PC-3 (cell line): ENCODE data around the gene CHAF1B. TPM values are rescaled to one million over a fixed set of nuclear protein-coding genes. Genes with fewer than 3 reads are reported as not detected.

Experiments
- ATAC-seq: fragments of 200-7000 bp; cut with Tn5 transposase; 2 replicates; pipeline ENCODE4 v1.9.1; 2020; ENCODE audit warnings: mild to moderate bottlenecking, moderate library complexity
- BruUV-seq: library from RNA; stranded (reverse); fragments of 400-500 nt; replicated peaks from 2 replicates; lab custom pipeline; 2021; lab: Mats Ljungman, UMichigan
- CTCF ChIA-PET: fragments of 300-600 bp; sonication (Branson Sonifier 250); formaldehyde crosslinking; loops from one replicate; lab custom pipeline; 2022; ENCODE audit warnings: antibody characterized with exemption; lab: Charles Lee
- POLR2A ChIA-PET: fragments of 300-600 bp; sonication (Branson Sonifier 250); formaldehyde crosslinking; loops from one replicate; lab custom pipeline; 2022; ENCODE audit warnings: antibody characterized with exemption; ENCODE audit not compliant: unreplicated experiment; lab: Charles Lee
- DNase-seq: peaks from one replicate; pipeline ENCODE4 v3.0.0-alpha.2; 2015
- H2AFZ ChIP-seq: fragments of 300-600 bp; sonication (generic); 2 replicates; pipeline ENCODE4 v1.6.0; 2016; ENCODE audit warnings: antibody characterized with exemption, low read length
- H3F3A ChIP-seq: fragments of 300-600 bp; sonication (generic); one replicate; pipeline ENCODE4 v1.6.0; 2017; ENCODE audit warnings: antibody characterized with exemption, low read length, control low read depth, mild to moderate bottlenecking; ENCODE audit not compliant: unreplicated experiment
- H3K27ac ChIP-seq: fragments of 300-600 bp; sonication (generic); 2 replicates; pipeline ENCODE4 v1.5.1; 2016; ENCODE audit warnings: mild to moderate bottlenecking, low read length
- H3K27me3 ChIP-seq: fragments of 300-600 bp; sonication (generic); 2 replicates; pipeline ENCODE4 v1.6.1; 2016; ENCODE audit warnings: low read length, mixed read lengths
- H3K36me3 ChIP-seq: fragments of 300-600 bp; sonication (generic); 2 replicates; pipeline ENCODE4 v1.6.1; 2016; ENCODE audit warnings: low read depth, mixed run types, low read length, mixed read lengths
- H3K4me1 ChIP-seq: fragments of 300-600 bp; sonication (generic); 2 replicates; pipeline ENCODE4 v1.5.1; 2016; ENCODE audit warnings: low read length; ENCODE audit not compliant: insufficient read depth
- H3K4me2 ChIP-seq: fragments of 300-600 bp; sonication (generic); 2 replicates; pipeline ENCODE4 v1.6.0; 2016; ENCODE audit warnings: low read length
- H3K4me3 ChIP-seq: fragments of 300-600 bp; sonication (generic); 2 replicates; pipeline ENCODE4 v1.5.1; 2016; ENCODE audit warnings: mild to moderate bottlenecking, low read length, mixed read lengths
- H3K79me2 ChIP-seq: fragments of 300-600 bp; sonication (generic); 2 replicates; pipeline ENCODE4 v1.6.1; 2017; ENCODE audit warnings: low read length, mixed read lengths
- H3K9ac ChIP-seq: fragments of 300-600 bp; sonication (generic); 2 replicates; pipeline ENCODE4 v1.6.0; 2016; ENCODE audit warnings: mild to moderate bottlenecking, low read length
- H3K9me2 ChIP-seq: fragments of 300-600 bp; sonication (generic); replicated peaks from 2 replicates; pipeline ENCODE4 v1.6.1; 2016; ENCODE audit warnings: mixed run types, low read length, mixed read lengths
- H3K9me3 ChIP-seq: fragments of 300-600 bp; sonication (generic); 2 replicates; pipeline ENCODE4 v1.6.1; 2016; ENCODE audit warnings: low read length, mixed read lengths
- H4K20me1 ChIP-seq: fragments of 300-600 bp; sonication (generic); 2 replicates; pipeline ENCODE4 v1.6.1; 2016; ENCODE audit warnings: low read length, mixed read lengths
- EZH2 ChIP-seq: fragments of 300-600 bp; sonication (generic); IDR thresholded peaks from one replicate; pipeline ENCODE4 v1.6.1; 2017; ENCODE audit warnings: antibody characterized with exemption, mild to moderate bottlenecking, low read length; ENCODE audit not compliant: unreplicated experiment
- EZH2phosphoT487 ChIP-seq: fragments of 300-600 bp; sonication (generic); IDR thresholded peaks from 2 replicates; pipeline ENCODE4 v1.6.1; 2018; ENCODE audit warnings: mild to moderate bottlenecking, antibody characterized with exemption, low read length, borderline replicate concordance
- intact Hi-C: fragments of 100-400 bp; cut with micrococcal nuclease; formaldehyde crosslinking; loops from 2 replicates; pipeline ENCODE4 v1.9.0; 2023
- total RNA-seq: library from RNA; depleted of rRNA; stranded (reverse); fragments of >200 nt; gene quantifications from 2 replicates; pipeline ENCODE4 v1.2.3, GENCODE V29; 2014
- TF ChIP-seq, protein P1 (sequence below): fragments of 300-600 bp; sonication (generic); conservative IDR thresholded peaks from 2 replicates; pipeline ENCODE4 v1.5.1; 2017; ENCODE audit warnings: antibody characterized with exemption, low read depth, mild to moderate bottlenecking, low read length

CHAF1B gene
- total RNA-seq, 1 experiment from 2014 or later: 19.0 TPM

DNA sequence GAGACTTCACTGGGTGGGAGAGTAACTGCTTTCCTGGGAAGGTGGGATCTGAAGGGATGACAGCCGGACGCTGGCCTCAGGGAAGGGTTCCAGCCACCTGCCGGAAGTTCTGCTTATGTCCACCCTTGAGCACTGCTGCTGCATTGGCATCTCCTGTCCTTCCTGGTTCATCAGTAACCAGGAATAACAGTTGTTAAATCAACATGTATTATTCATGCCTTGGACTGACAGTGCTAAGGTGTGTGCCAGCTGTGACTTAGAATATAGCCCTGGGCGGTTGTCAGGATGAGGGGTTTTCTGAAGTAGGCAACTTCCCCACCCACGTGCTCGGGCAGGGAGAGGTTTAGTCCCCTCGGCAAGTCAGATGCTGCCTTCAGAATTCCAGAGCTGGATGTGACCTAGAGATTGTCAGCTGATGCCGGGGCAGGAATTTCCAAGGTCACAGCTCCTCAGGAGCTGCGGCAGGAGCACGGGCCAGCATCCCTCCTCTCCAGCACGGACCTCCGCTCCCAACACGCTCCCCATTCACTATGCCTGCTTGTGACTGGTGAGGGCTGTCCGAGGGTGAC, 76.8 kb downstream of the CHAF1B start:
- H4K20me1 ChIP-seq: no peaks in the 10 kb centered on the region
- POLR2A ChIA-PET: interaction anchor here (0.6 kb wide), 1 partner anchor 32 kb away, joined by 3 read pairs; no protein-coding TSS in a partner anchor
- DNase-seq (peak; percentile 58), ATAC-seq (peak; percentile 28)
- BruUV-seq: no TSS peak
- H3K4me2 ChIP-seq: no peak overlapping the region
- H2AFZ ChIP-seq: no peak overlapping the region
- H3K9ac ChIP-seq: peak overlapping the region; percentile 54; the same call in 1 of the 2 replicates
- H3K9me3 ChIP-seq: no peaks in the 10 kb centered on the region
- H3F3A ChIP-seq: no peaks in the 10 kb centered on the region
- intact Hi-C loops: no loop called here
- peak overlapping the region; percentile 68 for H3K27ac ChIP-seq
- no peaks in the 10 kb centered on the region for H3K27me3 ChIP-seq
- H3K9me2 ChIP-seq: no peaks in the 10 kb centered on the region
- peaks cover 28% of the 10 kb centered on the region for H3K79me2 ChIP-seq
- no peaks in the 10 kb centered on the region for H3K36me3 ChIP-seq
- H3K4me1 ChIP-seq: peaks cover 51% of the 10 kb centered on the region
- CTCF ChIA-PET: no interaction called here
- H3K4me3 ChIP-seq: no peak overlapping the region
- no peak for TF ChIP-seq EZH2
- TF ChIP-seq, protein P1, sequence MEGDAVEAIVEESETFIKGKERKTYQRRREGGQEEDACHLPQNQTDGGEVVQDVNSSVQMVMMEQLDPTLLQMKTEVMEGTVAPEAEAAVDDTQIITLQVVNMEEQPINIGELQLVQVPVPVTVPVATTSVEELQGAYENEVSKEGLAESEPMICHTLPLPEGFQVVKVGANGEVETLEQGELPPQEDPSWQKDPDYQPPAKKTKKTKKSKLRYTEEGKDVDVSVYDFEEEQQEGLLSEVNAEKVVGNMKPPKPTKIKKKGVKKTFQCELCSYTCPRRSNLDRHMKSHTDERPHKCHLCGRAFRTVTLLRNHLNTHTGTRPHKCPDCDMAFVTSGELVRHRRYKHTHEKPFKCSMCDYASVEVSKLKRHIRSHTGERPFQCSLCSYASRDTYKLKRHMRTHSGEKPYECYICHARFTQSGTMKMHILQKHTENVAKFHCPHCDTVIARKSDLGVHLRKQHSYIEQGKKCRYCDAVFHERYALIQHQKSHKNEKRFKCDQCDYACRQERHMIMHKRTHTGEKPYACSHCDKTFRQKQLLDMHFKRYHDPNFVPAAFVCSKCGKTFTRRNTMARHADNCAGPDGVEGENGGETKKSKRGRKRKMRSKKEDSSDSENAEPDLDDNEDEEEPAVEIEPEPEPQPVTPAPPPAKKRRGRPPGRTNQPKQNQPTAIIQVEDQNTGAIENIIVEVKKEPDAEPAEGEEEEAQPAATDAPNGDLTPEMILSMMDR: no peak
- no peak for TF ChIP-seq EZH2phosphoT487

DNA sequence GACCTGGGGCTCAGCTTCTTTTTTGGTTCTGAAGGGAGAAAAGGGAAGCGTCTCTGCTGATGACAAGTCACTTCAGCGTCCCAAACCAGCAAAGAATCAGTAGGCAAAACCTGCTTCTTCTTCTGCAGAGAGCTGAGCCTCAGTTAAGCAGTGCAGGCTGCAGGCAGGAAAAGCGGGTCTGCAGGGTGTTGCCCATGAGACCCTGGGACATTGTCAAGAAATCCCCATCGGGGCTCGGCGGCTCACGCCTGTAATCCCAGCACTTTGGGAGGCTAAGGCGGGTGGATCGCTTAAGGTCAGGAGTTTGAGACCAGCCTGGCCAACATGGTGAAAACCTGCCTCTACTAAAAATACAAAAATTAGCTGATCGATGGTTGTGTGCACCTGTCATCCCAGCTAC, 78.0 kb downstream of the CHAF1B start:
- no peak overlapping the region for H3K4me3 ChIP-seq
- H3K9me3 ChIP-seq: no peaks in the 10 kb centered on the region
- no peak for TF ChIP-seq EZH2
- TF ChIP-seq, protein P1: no peak
- TF ChIP-seq EZH2phosphoT487: no peak
- ATAC-seq (no peak), DNase-seq (no peak)
- no peaks in the 10 kb centered on the region for H3K36me3 ChIP-seq
- no TSS peak for BruUV-seq
- H4K20me1 ChIP-seq: no peaks in the 10 kb centered on the region
- no peaks in the 10 kb centered on the region for H3K9me2 ChIP-seq
- ChIA-PET CTCF (interaction anchor here (0.6 kb wide), 1 partner anchor 139 kb away, joined by 3 read pairs; no protein-coding TSS in a partner anchor), POLR2A (no interaction called here)
- no peak overlapping the region for H2AFZ ChIP-seq
- H3K27me3 ChIP-seq: no peaks in the 10 kb centered on the region
- H3K27ac ChIP-seq: peak overlapping the region; percentile 68; the same call in 1 of the 2 replicates
- intact Hi-C loops: no loop called here
- no peaks in the 10 kb centered on the region for H3F3A ChIP-seq
- H3K9ac ChIP-seq: 0 out of 2 replicates have a peak overlapping the region, but pooled peaks have one; percentile 54
- H3K4me2 ChIP-seq: no peak overlapping the region
- peaks cover 34% of the 10 kb centered on the region for H3K79me2 ChIP-seq
- peaks cover 54% of the 10 kb centered on the region for H3K4me1 ChIP-seq

DNA sequence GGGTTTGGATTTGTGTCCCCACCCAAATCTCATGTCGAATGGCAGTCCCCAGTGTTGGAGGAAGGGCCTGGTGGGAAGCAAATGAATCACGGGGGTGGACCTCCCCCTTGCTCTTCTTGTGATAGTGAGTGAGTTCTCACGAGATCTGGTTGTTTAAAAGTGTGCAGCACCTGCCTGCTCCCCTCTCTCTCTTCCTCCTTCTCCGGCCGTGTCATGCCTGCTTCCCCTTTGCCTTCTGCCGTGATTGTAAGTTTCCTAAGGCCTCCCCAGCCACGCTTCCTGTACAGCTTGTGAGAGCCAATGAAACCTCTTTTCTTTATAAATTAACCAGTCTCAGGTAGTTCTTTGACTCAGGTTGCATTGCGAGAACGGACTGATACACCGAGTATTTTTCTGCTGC, 78.8 kb downstream of the CHAF1B start:
- Histone ChIP-seq H3K4me3 (no peak overlapping the region), H2AFZ (no peak overlapping the region), H3K79me2 (peaks cover 34% of the 10 kb centered on the region), H3K9ac (peak overlapping the region; percentile 83), H3K27me3 (no peaks in the 10 kb centered on the region), H4K20me1 (no peaks in the 10 kb centered on the region), H3K9me2 (no peaks in the 10 kb centered on the region), H3K27ac (peak overlapping the region; percentile 97), H3K4me2 (no peak overlapping the region), H3K9me3 (no peaks in the 10 kb centered on the region), H3K36me3 (no peaks in the 10 kb centered on the region), H3F3A (no peaks in the 10 kb centered on the region), H3K4me1 (peaks cover 54% of the 10 kb centered on the region)
- ChIA-PET POLR2A (no interaction called here), CTCF (interaction anchor here (0.6 kb wide), 1 partner anchor 140 kb away, joined by 3 read pairs; no protein-coding TSS in a partner anchor)
- intact Hi-C loops: no loop called here
- DNase-seq (no peak), ATAC-seq (no peak)
- BruUV-seq: no TSS peak
- TF ChIP-seq EZH2phosphoT487 (no peak), EZH2 (no peak)
- TF ChIP-seq, protein P1: no peak
